Fibroblast of lung (primary cell): ENCODE measurements around the gene KCNMA1. TPM values are rescaled to one million over a fixed set of nuclear protein-coding genes. Genes with fewer than 3 reads are reported as not detected.

Experiments used
- DNase-seq, 2 donors: peaks; one replicate each; pipeline versions ENCODE4 v3.0.0 to v3.0.0-alpha.2; 2010; ENCODE audit warnings: low read depth in 2 of 2
- H2AFZ ChIP-seq: 2 replicates; pipeline ENCODE4 v1.5.1; 2012; ENCODE audit warnings: low read length, control low read depth, inconsistent platforms
- H3K27ac ChIP-seq: 2 replicates; pipeline ENCODE4 v1.5.1; 2011; ENCODE audit warnings: low read length, control low read depth; ENCODE audit not compliant: insufficient read depth
- H3K27me3 ChIP-seq: 2 replicates; pipeline ENCODE4 v1.5.1; 2011; ENCODE audit warnings: mild to moderate bottlenecking, low read length; ENCODE audit not compliant: control insufficient read depth, insufficient read depth
- H3K36me3 ChIP-seq: 2 replicates; pipeline ENCODE4 v1.5.1; 2011; ENCODE audit warnings: low read length; ENCODE audit not compliant: control insufficient read depth, insufficient read depth
- H3K4me1 ChIP-seq: 2 replicates; pipeline ENCODE4 v1.5.1; 2011; ENCODE audit warnings: low read length; ENCODE audit not compliant: control insufficient read depth, insufficient read depth; ENCODE audit errors: extremely low read depth
- H3K4me2 ChIP-seq: 2 replicates; pipeline ENCODE4 v1.5.1; 2011; ENCODE audit warnings: low read length, control low read depth; ENCODE audit not compliant: insufficient read depth; ENCODE audit errors: extremely low read depth
- H3K4me3 ChIP-seq, 4 experiments: fragments of 200-600 bp in 1 of 4; sonication (generic) in 1 of 4; replicated peaks in 1 of 4; 2 replicates each; pipeline ENCODE4 v1.5.1; 2011 to 2016; ENCODE audit warnings: low read length in 4 of 4, low read depth in 3 of 4, mild to moderate bottlenecking in 3 of 4, control low read depth in 2 of 4, inconsistent platforms in 1 of 4, mixed read lengths in 1 of 4; ENCODE audit not compliant: insufficient read depth in 1 of 4; ENCODE audit errors: control extremely low read depth in 1 of 4
- H3K79me2 ChIP-seq: 2 replicates; pipeline ENCODE4 v1.5.1; 2012; ENCODE audit warnings: mild to moderate bottlenecking, low read length, inconsistent platforms; ENCODE audit not compliant: control insufficient read depth, insufficient read depth
- H3K9ac ChIP-seq: 2 replicates; pipeline ENCODE4 v1.5.1; 2011; ENCODE audit warnings: mild to moderate bottlenecking, low read length, control low read depth; ENCODE audit not compliant: insufficient read depth
- H3K9me3 ChIP-seq: 2 replicates; pipeline ENCODE4 v1.5.1; 2012; ENCODE audit warnings: low read depth, low read length; ENCODE audit not compliant: control insufficient read depth, insufficient read depth
- H4K20me1 ChIP-seq: 2 replicates; pipeline ENCODE4 v1.5.1; 2011; ENCODE audit warnings: low read length; ENCODE audit not compliant: control insufficient read depth, insufficient read depth; ENCODE audit errors: extremely low read depth
- CTCF ChIP-seq, 2 donors: IDR thresholded peaks in 1 of 2; conservative IDR thresholded peaks in 1 of 2; 1 replicate in 1 of 2; 2 replicates in 1 of 2; pipeline ENCODE4 v1.5.1; 2011 to 2012; ENCODE audit warnings: low read length in 2 of 2, control low read depth in 1 of 2, inconsistent platforms in 1 of 2, low read depth in 1 of 2, mild to moderate bottlenecking in 1 of 2
- EZH2 ChIP-seq: IDR thresholded peaks from 2 replicates; pipeline ENCODE4 v1.5.1; 2012; ENCODE audit warnings: low read length, control low read depth, mild to moderate bottlenecking; ENCODE audit errors: missing control alignments
- polyA plus RNA-seq, 2 donors: library from polyadenylated mRNA; depleted of rRNA in 1 of 2; stranded (reverse) in 1 of 2; unstranded in 1 of 2; fragments of >200 nt; gene quantifications; 2 replicates each; pipeline ENCODE4 v1.2.1, GENCODE V29; 2011 to 2012; ENCODE audit warnings: missing spikeins in 1 of 2
- total RNA-seq: library from RNA; depleted of rRNA; stranded (reverse); fragments of >200 nt; gene quantifications from 2 replicates; pipeline ENCODE4 v1.2.1, GENCODE V29; 2014

The KCNMA1 gene
- total and polyA plus RNA-seq, 2 donors (not counting 1 experiment from before 2014, with no cell fraction given): 31.0 to 138 TPM

GRCh38 chr10:77034240-77034639, 603.4 kb downstream of the KCNMA1 start:
- H3K36me3 ChIP-seq: no peaks in the 10 kb centered on the region
- H3K4me3 ChIP-seq: no peak overlapping the region

GRCh38 chr10:77032188-77032570, 605.4 kb downstream of the KCNMA1 start:
- Histone ChIP-seq H3K27ac (no peak overlapping the region), H3K79me2 (no peaks in the 10 kb centered on the region), H3K9ac (no peak overlapping the region), H3K36me3 (no peaks in the 10 kb centered on the region), H3K4me1 (no peaks in the 10 kb centered on the region), H3K9me3 (no peaks in the 10 kb centered on the region), H2AFZ (no peak overlapping the region), H3K4me3 (no peak overlapping the region), H3K4me2 (no peak overlapping the region), H3K27me3 (no peaks in the 10 kb centered on the region), H4K20me1 (no peaks in the 10 kb centered on the region)
- TF ChIP-seq CTCF (conservative IDR thresholded peaks at IDR 0.05 in 1 of 2, IDR thresholded peaks at IDR 0.05 in 1 of 2; ENCODE audit: low read depth in 1 of 2, low read length in 2 of 2) (no peak), EZH2 (no peak)
- no peak for DNase-seq

More at GRCh38 chr10:77034240-77034639, 603.4 kb downstream of the KCNMA1 start:
- Histone ChIP-seq H2AFZ (no peak overlapping the region), H3K4me1 (no peaks in the 10 kb centered on the region), H4K20me1 (no peaks in the 10 kb centered on the region), H3K9ac (no peak overlapping the region), H3K9me3 (no peaks in the 10 kb centered on the region), H3K27ac (no peak overlapping the region), H3K79me2 (no peaks in the 10 kb centered on the region), H3K27me3 (no peaks in the 10 kb centered on the region), H3K4me2 (no peak overlapping the region)
- no peak for DNase-seq
- no peak for TF ChIP-seq EZH2
- TF ChIP-seq CTCF (conservative IDR thresholded peaks at IDR 0.05 in 1 of 2, IDR thresholded peaks at IDR 0.05 in 1 of 2; ENCODE audit: low read depth in 1 of 2, low read length in 2 of 2): no peak

- TF ChIP-seq CTCF (conservative IDR thresholded peaks at IDR 0.05 in 1 of 2, IDR thresholded peaks at IDR 0.05 in 1 of 2; ENCODE audit: low read depth in 1 of 2, low read length in 2 of 2) (no peak), EZH2 (no peak)
- no peaks in the 10 kb centered on the region for H3K79me2 ChIP-seq
- no peaks in the 10 kb centered on the region for H4K20me1 ChIP-seq
- no peaks in the 10 kb centered on the region for H3K4me1 ChIP-seq
- no peaks in the 10 kb centered on the region for H3K27me3 ChIP-seq
- no peak overlapping the region for H3K27ac ChIP-seq
- no peak overlapping the region for H3K9ac ChIP-seq
- no peaks in the 10 kb centered on the region for H3K36me3 ChIP-seq
- no peak overlapping the region for H2AFZ ChIP-seq
- no peak for DNase-seq
- no peak overlapping the region for H3K4me3 ChIP-seq
- H3K9me3 ChIP-seq: no peaks in the 10 kb centered on the region
- no peak overlapping the region for H3K4me2 ChIP-seq
These were observed 605.9 kb downstream of the KCNMA1 start for GRCh38 chr10:77031531-77032187.
